OCI-M2 (cell line): ENCODE data around the gene CHN2.

Experiments
- DNase-seq: peaks from one replicate; lab custom pipeline; 2025; ENCODE audit not compliant: unreplicated experiment; lab: John Stamatoyannopoulos, UW

The CHN2 gene

GRCh38 chr7:29359482-29360093 lies 165.0 kb downstream of the CHN2 start:
- DNase-seq = no peak

- DNase-seq = no peak
Observed at GRCh38 chr7:29360633-29361625, 166.4 kb downstream of the CHN2 start.

GRCh38 chr7:29362380-29362779 lies 167.8 kb downstream of the CHN2 start:
- no peak for DNase-seq

GRCh38 chr7:29363636-29364425 lies 169.3 kb downstream of the CHN2 start:
- no peak for DNase-seq

GRCh38 chr7:29364661-29365060 lies 170.1 kb downstream of the CHN2 start:
- no peak for DNase-seq

- no peak for DNase-seq
Observed at GRCh38 chr7:29365423-29365822, 170.8 kb downstream of the CHN2 start.

GRCh38 chr7:29367784-29368183 lies 173.2 kb downstream of the CHN2 start:
- DNase-seq = no peak

GRCh38 chr7:29369909-29370488 lies 175.4 kb downstream of the CHN2 start:
- no peak for DNase-seq

GRCh38 chr7:29370531-29371314 lies 176.1 kb downstream of the CHN2 start:
- DNase-seq = no peak

- DNase-seq = no peak
Observed at GRCh38 chr7:29371472-29371871, 176.9 kb downstream of the CHN2 start.

- DNase-seq = no peak
Observed at GRCh38 chr7:29372351-29373090, 177.9 kb downstream of the CHN2 start.

GRCh38 chr7:29375641-29376562 lies 181.3 kb downstream of the CHN2 start:
- no peak for DNase-seq

GRCh38 chr7:29377718-29378117 lies 183.1 kb downstream of the CHN2 start:
- DNase-seq = no peak

- no peak for DNase-seq
Observed at GRCh38 chr7:29379551-29379950, 185.0 kb downstream of the CHN2 start.

GRCh38 chr7:29381206-29382094 lies 186.9 kb downstream of the CHN2 start:
- DNase-seq = no peak

- no peak for DNase-seq
Observed at GRCh38 chr7:29384277-29384676, 189.7 kb downstream of the CHN2 start.

GRCh38 chr7:29385214-29385814 lies 190.7 kb downstream of the CHN2 start:
- no peak for DNase-seq
